CD4-positive, alpha-beta T cell treated with Interleukin-1 beta for 1 hour (primary cell): ENCODE results near the gene KRTAP10-1.
A peak's percentile ranks its signal among the peaks of the same experiment; 100 is the strongest.

ENCODE experiments used
- DNase-seq, 2 donors: peaks; one replicate each; pipeline ENCODE4 v3.0.0-alpha.2; 2020 to 2022

Gene KRTAP10-1

DNA sequence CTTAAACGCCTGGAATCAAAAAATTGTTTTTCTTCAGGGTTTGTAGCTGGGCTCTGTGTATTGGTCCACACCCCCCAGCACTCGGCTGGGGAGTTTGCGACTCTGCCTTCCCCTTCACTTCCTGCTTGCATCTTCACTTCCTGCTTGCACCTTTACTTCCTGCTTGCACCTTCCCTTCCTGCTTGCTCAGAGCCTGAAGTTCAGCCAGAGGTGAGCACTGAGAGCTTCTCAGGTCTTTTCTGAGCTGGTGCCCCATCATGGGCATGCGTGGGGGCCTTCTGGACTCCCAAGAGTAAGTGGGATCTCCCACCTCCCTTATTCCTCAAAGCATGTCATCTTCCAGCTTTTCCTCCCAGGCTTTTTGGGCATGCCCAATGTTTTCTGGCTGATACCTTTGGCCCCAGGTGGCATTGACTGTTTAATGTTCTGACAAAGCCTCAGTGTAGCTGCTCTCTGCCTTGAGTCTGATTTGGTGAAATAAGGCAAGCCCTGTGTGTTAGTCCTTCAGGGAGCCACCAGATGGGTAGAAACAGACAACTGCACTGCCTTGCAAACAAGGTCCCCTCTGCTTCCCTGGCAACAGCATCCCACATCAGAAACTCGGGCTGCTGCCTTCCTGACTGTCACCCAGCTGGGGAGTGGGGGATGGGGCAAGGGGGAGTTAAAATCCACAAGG lies 7.8 kb upstream of the KRTAP10-1 start:
- peak; percentile 44 to 45 for DNase-seq

DNA sequence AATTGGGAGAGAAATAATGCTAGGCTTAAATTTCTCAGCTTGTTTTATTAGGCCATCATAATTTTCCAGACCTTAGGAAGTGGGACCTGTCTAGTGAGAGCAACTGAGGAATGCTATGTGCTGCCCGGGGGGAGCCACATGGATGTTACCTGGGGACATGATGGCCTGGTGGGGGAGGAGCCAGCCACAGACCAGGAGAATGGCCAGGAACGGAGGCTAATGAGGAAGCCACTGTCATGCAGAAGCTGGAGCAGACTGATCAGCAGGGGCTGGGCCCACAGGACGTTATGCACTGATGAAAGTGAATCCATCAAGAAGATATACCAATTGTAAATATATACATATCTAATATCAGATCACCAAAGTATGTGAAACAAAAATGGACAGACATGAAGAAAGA lies 4.6 kb upstream of the KRTAP10-1 start:
- DNase-seq: no peak

DNA sequence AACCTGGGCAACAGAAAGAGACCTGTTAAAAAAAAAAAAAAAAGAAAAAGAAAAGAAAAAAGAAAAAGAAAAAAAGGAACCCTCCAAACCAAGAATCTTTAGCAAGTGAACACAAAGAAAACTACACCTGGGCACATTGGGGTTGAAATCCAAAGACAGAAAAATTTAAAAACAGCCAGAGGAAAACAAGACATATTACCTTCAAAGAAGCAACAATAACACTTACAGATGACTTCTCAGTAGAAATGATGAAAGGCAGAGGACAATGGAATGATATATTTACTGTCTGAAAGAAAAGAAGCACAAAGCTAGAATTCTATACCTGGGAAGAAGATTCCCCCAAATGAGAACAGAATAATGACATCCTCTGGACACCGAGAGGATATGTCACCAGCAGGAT lies 2.7 kb upstream of the KRTAP10-1 start:
- no peak for DNase-seq

DNA sequence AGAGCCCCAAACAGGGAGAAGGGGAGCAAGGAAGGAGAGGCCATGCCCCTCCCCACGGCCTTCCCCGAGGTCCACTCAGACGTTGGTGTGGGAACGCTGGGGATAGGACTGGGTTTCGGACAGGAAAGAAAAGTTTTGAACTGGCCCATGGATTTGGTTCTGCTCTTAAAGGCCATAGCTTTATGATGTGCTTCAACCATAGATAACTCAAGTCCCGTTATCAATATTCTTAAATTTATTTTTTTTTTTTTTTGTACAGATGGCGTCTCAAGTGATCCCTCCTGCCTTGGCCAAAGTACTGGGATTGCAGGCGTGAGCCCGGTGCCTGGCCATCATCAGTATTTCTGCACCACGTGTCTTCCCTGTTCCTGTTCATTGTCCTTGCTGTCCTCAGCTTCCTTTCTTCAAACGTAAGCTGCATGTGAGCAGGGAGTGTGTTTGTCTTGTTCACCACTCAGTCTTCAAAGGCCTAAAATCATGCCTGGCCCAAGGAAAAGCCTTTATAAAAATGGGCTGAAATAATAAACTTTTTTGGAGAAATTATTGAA lies 820 bp upstream of the KRTAP10-1 start:
- no peak for DNase-seq

DNA sequence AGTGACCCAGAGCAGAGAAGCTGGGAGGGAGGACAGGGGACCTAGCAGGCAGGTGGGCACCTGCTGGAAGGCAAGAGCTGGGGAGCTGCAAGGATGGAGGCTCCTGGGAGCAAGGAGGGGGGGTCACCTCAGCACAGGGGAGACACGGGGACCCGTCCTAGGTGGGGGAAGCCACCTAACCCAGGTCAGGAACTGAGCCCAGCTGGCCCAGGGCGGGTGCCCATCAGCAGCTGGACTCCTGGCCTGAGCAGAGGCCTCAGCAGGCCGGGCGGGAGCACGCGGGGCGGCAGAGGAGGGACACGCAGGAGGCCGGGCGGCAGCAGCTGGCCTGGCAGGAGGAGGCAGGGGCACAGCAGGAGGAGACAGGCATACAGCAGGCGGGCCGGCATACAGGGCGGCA lies 949 bp downstream of the KRTAP10-1 start:
- no peak for DNase-seq

DNA sequence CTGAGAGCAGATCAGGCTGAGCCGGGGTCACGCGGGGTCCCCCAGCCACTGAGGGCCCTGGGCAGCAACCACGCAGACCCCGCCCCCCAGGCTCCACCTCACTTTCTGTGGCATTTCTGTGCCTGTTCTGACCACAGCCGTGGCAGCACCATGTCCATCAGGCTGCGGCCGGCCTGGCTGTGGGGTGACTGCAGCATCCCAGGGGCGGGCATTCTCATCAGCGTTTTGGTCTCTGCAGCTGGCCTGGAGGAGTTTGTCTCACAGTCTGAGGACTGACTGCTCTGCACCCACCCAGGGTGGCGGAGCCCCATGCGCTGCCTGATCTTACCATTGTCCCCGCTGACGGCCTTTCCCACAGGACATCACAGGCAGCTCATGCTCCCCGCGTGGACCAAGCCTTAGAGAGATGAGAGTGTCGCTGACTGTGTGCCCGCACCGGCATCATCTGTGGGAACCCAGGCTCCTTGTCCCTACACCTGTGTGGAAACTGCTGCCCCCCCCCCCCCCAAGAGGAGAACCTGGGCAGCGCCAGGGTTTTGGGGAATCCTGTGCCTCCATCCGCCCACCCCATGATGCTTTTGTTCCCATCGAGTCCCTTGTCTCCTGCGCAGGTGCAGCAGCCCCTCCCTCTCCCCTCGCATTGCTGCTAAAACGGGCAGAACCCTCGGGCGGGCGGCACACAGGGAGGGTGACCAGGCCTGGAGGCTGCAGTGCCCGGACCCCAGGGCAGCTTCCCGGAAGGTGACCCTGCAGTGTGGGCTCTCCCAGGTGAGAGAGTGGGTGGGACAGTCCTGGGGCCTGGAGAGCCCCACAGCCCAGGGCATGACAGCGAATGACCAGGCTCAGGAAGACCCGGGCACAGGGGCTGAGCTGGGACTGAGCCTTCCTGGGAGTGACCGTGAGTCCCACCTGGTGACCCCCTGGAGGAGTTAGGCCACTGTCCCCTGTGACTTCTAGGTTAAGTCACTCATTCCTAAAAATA lies 1.8 kb downstream of the KRTAP10-1 start:
- no peak for DNase-seq

DNA sequence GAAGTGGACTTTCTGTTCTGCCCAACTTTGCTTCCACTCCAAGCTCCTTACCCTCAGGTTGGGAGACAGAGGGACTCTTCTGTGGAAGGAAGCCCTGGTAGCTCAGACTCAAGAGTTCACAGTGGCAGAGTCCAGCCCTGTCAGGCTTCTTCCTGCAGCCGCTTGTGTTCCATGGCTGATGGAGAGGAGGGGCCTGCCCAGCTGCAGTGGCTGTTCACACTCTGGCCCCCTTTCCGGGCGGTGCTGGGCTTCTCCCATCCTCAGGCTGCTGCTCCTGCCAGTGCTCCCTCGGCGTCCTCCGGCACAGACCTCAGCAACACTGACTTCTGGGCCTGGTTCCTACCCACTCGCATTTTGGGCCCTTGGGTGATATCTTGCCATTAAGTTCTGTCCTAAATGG lies 4.0 kb downstream of the KRTAP10-1 start:
- DNase-seq: no peak

DNA sequence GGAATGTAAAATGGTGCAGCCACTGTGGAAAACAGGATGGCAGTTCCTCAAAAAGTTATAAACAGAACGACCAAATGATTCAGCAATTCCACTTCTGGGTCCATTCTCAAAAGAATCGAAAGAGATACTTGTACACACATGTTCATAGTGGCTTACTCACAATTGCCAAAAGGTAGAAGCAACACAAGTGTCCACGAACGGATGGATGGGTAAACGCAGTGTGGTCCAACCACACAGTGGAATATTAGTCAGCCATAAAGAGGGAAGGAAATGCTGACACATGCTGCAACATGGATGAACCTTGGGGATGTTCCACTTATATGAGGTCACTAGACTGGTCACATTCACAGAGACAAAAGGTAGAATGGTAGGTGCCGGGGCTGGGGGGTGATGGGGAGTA lies 5.3 kb downstream of the KRTAP10-1 start:
- no peak for DNase-seq

DNA sequence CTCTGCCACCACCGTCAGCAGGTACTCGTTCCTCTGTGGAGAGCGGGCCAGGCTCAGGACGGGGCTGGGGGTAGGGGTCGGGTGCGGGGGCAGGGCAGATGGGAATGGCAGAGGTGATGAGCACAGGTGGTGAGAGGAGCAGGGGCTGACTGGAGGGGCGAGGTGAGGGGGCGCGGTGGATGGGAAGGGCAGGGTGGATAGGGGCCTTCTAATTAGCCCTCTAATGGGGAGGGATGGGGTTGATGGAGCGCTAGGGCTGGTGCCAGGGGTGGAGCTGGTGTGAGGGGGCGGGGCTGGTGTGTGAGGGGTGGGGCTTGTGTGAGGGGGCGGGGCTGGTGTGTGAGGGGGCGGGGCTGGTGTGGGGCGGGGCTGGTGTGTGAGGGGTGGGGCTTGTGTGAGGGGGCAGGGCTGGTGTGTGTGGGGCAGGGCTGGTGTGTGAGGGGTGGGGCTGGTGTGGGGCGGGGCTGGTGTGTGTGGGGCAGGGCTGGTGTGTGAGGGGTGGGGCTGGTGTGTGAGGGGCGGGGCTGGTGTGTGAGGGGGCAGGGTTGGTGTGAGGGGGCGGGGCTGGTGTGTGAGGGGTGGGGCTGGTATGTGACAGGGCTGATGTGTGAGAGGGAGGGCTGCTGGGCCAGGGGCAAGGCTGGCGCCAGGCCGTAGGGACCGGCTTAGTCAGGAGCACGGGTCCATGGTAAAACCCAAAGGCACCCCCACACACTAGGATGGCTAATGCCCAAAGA lies 5.9 kb downstream of the KRTAP10-1 start:
- DNase-seq: no peak

DNA sequence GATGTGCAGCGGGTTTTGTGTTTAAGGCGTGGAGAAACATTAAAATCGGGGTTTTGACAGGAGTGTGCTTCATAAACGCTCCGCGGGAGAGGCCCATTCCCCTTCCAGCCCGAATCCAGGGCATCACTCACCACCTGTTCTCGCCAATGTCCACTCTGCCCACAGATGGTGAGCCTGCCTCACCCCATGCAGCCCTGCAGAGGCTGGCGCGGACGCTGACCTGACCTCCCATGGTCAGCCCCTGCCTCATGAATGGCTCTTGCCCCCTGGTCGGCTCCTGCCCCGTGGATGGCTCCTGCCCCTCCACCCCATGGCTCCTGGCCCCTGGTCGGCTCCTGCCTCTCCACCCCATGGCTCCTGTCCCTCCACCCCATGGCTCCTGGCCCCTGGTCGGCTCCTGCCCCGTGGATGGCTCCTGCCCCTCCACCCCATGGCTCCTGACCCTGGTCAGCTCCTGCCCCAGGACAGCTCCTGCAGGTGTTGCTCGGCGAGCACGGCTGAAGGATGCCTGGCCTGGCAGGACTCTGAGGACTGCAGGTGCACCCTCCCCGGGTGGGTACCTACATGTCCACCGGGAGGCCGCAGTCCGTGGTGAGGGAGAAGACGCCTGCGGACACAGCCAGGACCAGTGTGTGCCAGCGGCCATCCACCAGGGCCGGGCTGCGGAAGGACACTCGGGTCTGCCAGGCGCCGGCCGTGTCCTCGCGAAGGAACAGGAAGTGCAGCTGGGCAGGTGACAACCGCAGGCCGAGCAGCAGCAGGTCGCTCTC lies 6.7 kb downstream of the KRTAP10-1 start:
- DNase-seq: no peak

DNA sequence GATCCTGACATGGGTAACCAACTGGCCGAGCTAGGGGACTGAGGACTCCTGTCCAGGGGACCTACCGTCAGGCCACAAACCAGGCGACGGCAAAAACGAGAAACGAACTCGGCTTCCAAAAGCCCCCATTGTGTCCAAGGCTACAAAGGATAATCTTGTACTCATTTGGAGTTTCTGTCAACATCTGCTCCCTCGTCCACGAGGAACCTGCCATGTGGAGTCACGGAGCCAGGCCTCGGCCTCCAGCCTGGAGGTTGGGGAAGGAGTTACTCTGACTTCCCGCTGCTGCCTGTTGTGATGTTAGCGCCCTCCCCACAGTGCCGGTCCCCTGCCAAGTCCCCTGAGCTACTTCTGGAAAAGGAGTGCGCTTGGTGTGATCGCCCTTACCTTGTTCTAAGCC lies 7.3 kb downstream of the KRTAP10-1 start:
- no peak for DNase-seq

DNA sequence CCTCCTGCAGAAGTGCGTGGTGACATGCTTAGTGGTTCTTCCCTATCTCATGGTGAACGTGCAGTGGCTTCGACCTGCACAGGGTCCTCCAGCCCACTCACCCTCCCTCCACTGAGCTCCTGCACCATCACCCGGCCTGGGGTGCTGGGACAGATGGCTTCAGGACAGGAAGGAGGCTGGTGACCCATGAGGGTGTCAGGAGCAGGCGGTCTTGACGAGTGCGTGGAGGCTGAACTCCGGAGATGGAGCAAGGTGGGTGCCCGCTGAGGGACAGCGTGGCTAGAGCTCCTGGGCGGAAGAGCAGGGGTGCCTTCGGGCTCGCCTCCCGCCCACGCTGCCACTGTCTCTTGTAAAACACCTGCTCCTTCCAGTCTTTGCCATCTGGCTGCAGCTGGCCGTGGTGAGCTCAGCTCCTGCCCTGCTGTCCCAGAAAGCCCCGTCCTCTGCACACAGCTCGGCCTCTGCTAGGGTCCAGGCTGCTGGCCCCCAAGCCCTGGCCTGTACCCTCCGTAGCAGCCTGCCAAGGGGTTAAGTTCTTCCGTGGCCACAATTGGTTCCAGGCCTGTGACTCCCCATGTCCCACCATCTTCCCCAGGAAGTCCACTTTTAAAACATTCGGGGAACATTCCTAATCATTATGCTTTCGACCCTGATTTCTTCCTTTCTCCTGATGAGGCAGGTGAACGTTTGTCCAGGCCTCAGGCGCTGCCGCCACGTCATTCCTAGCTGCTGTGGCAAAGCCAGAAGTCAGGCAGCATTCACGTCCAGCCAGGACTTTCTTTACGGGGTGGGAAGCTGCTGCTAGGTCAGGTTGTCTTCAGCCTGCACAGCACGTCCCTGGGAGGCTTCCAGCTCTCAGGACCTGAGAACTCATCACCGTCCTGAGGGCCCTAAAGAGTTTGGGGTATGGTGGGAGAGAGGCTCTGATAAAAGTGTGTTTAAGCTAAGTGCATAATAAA lies 8.1 kb downstream of the KRTAP10-1 start:
- DNase-seq: no peak

DNA sequence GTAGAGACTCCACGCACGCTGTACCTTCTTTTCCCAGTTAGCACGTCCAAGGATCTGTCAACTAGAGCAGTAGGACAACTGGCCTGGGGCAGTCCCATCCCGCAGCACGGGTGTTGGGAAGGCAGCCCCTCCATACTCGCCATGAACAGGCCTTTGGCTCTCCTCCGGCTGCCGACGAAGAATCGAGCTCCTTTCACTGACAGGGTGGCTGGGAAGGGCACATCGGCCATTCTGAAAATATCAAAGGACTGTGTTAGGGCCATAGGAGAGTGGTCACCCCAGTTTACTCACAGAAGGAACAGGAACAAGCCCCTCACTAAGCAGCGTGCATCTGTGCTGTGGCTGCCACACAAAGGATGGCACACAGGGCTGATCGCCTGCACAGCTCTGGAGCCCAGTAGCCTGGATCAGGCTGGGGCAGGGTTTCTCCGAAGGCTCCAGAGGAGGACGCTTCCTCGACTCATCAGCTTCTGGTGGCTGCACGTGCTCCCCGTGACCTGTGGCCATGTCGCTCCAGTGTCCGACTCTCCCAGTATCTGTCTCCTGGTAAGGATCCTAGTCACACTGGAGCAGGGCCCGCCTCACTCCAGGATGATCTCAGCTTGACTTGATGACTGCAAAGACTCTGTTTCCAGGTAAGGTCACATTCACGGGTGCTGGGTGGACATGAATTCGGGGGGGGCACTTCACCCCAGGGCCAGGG lies 8.9 kb downstream of the KRTAP10-1 start:
- no peak for DNase-seq

DNA sequence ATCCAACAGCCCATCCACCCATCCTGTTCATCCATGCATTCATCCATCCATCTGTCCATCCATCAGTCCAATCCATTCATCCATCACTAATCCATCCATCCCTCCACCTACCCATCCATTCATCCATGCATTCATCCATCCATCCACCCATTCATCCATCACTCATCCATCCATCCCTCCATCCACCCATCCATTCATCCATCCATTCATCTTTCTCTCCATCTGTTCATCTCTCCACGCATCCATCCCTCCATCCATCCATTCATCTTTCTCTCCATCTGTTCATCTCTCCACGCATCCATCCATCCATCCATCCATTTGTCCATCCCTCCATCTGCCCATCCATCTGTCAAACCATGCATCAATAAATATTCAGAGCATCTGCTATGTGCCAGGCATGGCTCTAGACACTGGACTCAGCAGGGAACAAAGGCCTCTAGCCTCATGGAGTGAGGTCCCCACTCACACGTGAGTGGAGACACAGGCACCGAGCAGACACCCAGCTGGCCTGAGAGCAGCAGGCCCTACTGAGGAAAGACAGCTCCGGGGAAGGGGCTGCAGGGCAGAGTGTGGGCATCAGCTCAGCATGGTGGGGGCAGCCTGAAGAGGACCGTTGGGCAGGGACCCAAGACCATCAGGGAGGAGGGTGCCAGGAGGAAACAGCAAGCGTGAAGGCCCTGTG lies 9.6 kb downstream of the KRTAP10-1 start:
- no peak for DNase-seq

DNA sequence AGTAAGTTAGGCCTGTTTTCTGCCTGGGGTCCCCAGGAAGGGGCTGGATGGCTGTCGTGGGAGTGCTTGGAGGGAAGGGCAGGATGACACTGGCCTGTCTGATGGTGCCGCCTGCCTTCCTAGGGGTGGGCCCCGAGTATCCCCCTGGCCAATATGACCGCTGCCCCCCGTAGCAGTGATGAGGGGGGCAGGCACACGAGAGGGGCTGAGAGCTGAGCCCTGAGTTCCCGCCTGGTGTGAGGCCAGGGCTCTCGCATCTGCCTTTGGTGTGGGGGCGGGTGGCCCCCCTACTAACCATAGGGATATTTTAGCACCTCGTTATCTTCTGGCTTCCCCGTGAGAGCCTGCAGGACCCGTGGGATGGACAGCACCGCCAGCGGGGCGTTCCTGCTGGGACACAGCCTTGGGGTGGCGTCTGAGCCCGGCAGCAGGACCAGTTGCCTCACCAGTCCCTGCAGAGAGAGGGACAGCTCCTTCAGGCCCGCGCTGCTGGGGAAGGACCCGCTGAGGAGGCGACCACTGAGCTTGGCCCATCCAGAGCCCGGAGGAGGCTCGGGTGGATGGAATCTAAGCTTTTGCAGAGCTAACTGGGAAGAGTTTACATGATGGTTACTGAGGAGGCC lies 10.4 kb downstream of the KRTAP10-1 start:
- no peak for DNase-seq

DNA sequence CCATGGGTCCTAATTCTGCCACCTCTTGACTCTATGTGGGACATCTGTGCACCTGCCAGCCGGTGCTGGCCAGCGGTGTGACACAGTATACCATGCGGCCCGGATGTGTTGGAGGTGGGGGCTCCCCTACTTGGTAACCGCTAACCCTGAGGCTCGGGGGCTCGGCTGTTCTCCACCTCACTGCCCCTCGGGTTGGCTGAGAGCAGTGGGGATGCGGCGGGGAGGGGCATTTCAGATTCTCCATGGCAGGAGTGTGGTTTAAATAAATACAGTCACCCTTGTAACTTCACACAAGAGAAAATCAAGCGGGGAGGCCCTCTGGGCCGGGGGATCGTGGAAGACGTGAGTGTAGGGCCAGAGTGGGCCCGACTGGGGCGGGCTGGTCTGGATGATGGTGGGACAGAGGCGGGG lies 11.0 kb downstream of the KRTAP10-1 start:
- DNase-seq: no peak

DNA sequence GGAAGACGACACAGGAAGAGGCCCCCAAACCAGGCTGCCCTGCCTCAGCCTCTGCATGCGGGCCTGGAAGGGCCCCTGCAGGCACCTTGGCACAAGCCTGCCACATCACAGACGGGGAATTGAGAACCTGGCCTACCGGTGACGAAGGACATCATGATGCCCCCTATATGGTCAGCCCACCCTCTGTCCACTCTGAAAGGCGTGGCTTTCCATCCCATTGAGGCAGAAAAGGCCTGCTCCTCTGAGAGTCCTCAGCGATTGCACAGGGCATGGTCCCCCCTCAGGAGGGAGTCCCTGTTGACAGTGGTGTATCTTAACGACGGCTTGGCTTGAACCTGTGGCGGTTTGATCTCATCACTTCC lies 11.4 kb downstream of the KRTAP10-1 start:
- no peak for DNase-seq

DNA sequence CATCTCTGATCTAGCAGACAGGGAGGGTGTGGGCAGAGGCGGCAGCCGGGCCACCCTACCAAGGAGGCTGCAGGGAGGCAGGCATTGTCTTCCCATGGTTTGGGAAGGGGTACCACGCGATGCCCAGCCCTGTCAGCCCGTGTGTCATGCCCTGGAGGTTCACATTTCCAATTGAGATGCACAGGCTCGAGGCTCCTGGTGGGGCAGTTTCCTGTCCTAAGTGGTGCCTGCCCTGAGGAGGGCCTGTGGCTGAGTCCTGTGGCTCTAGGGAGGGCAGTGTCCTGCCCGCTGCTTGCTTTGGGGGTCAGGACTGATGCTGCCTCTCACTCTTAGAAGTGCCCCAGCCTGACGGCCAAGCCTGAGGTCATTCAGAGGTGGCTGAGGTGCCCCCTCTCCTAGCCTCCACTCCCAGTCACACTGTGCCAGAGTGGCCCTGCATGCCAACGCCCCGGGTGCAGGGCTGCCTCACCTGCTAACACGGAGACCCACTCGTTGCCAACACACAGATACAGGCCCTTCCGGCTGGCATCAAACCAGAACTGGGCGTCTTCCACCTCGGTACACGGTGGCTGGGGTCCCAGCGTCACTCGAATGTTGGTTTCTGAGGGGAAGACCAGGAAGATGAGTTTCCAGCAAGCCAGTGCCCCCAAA lies 11.9 kb downstream of the KRTAP10-1 start:
- no peak for DNase-seq
